Loucy (cell line): Measurements from ENCODE around the gene LDB3.
"Not testable (repeated sequence)": the region's sequence is repeated elsewhere in the genome, so short reads cannot be mapped to it uniquely, and the experiment has no call there.

ENCODE experiments used
- H2AFZ ChIP-seq: fragments of 200-600 bp; sonication (generic); 2 replicates; pipeline ENCODE4 v1.6.0; 2016; ENCODE audit warnings: antibody characterized with exemption, mild to moderate bottlenecking, low read length, moderate library complexity
- H3F3A ChIP-seq: fragments of 200-600 bp; 2 replicates; pipeline ENCODE4 v1.6.0; 2016; ENCODE audit warnings: antibody characterized with exemption, low read depth, mild to moderate bottlenecking
- H3K27me3 ChIP-seq: fragments of 200-600 bp; sonication (generic); 2 replicates; pipeline ENCODE4 v1.6.1; 2014; ENCODE audit warnings: low read length, mild to moderate bottlenecking; ENCODE audit not compliant: insufficient read depth, poor library complexity, severe bottlenecking
- H3K36me3 ChIP-seq: fragments of 200-600 bp; sonication (generic); 2 replicates; pipeline ENCODE4 v1.6.1; 2016; ENCODE audit warnings: low read length; ENCODE audit not compliant: insufficient read depth
- H3K4me1 ChIP-seq: fragments of 200-600 bp; sonication (generic); 2 replicates; pipeline ENCODE4 v1.5.1; 2014; ENCODE audit warnings: low read length, mild to moderate bottlenecking; ENCODE audit not compliant: insufficient read depth, poor library complexity, severe bottlenecking
- H3K4me2 ChIP-seq: fragments of 200-600 bp; sonication (generic); 2 replicates; pipeline ENCODE4 v1.6.0; 2014; ENCODE audit warnings: antibody characterized with exemption, low read length, low read depth, mild to moderate bottlenecking; ENCODE audit not compliant: poor library complexity, severe bottlenecking
- H3K4me3 ChIP-seq: fragments of 200-600 bp; sonication (generic); 2 replicates; pipeline ENCODE4 v1.5.1; 2014; ENCODE audit warnings: low read length, mild to moderate bottlenecking, mixed read lengths; ENCODE audit not compliant: poor library complexity, severe bottlenecking
- H3K79me2 ChIP-seq: fragments of 200-600 bp; sonication (generic); 2 replicates; pipeline ENCODE4 v1.6.1; 2014; ENCODE audit warnings: low read length; ENCODE audit not compliant: insufficient read depth
- H3K9ac ChIP-seq: fragments of 200-600 bp; sonication (generic); 2 replicates; pipeline ENCODE4 v1.6.0; 2014; ENCODE audit warnings: mild to moderate bottlenecking, low read depth, low read length, moderate library complexity; ENCODE audit not compliant: poor library complexity, severe bottlenecking
- H3K9me2 ChIP-seq: fragments of 200-600 bp; sonication (generic); replicated peaks from 2 replicates; pipeline ENCODE4 v1.6.1; 2016; ENCODE audit warnings: low read depth, low read length, mixed read lengths
- H3K9me3 ChIP-seq: fragments of 200-600 bp; sonication (generic); 2 replicates; pipeline ENCODE4 v1.6.1; 2014; ENCODE audit warnings: mild to moderate bottlenecking, antibody characterized with exemption, low read length, low read depth; ENCODE audit not compliant: insufficient read depth
- H4K20me1 ChIP-seq: fragments of 200-600 bp; sonication (generic); 2 replicates; pipeline ENCODE4 v1.6.0; 2014; ENCODE audit warnings: antibody characterized with exemption, low read length, mild to moderate bottlenecking; ENCODE audit not compliant: insufficient read depth, poor library complexity, severe bottlenecking
- CTCF ChIP-seq: fragments of 200-600 bp; sonication (generic); conservative IDR thresholded peaks from 2 replicates; pipeline ENCODE4 v1.5.1; 2014; ENCODE audit warnings: mild to moderate bottlenecking, antibody characterized with exemption, low read length
- EZH2phosphoT487 ChIP-seq: fragments of 200-600 bp; IDR thresholded peaks from 2 replicates; pipeline ENCODE4 v1.6.1; 2018; ENCODE audit warnings: antibody characterized with exemption, mild to moderate bottlenecking, moderate library complexity, borderline replicate concordance

The LDB3 gene

DNA sequence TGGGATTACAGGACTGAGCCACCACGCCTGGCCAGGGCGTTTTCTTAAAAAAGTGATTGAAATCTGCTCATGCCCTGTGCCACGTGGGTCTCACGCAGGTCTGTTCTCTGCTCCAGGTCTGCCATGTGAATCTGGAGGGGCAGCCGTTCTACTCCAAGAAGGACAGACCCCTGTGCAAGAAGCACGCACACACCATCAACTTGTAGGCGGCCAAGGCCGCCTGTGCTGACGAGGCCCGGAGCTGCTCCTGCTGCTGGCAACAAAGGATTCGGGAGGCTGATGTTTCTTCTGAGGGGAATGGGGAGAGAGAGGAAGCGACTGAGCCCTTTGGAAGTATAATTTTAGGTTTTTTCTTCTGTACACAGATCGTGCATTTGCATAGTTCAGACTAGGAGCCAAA, 64.5 kb downstream of the LDB3 start:
- H3K4me3 ChIP-seq, result no peak overlapping the region

GRCh38 chr10:86733260-86733671, 65.0 kb downstream of the LDB3 start:
- Histone ChIP-seq H3K9me2 (no peaks in the 10 kb centered on the region), H3K79me2 (no peaks in the 10 kb centered on the region), H2AFZ (no peak overlapping the region), H3K4me1 (no peaks in the 10 kb centered on the region), H3K9me3 (no peaks in the 10 kb centered on the region), H3K36me3 (no peaks in the 10 kb centered on the region), H4K20me1 (no peaks in the 10 kb centered on the region), H3K27me3 (peaks cover 68% of the 10 kb centered on the region), H3K9ac (no peak overlapping the region), H3K4me2 (no peak overlapping the region), H3F3A (no peaks in the 10 kb centered on the region), H3K4me3 (no peak overlapping the region)
- TF ChIP-seq EZH2phosphoT487, result no peak

More for the DNA sequence above, 64.5 kb downstream of the LDB3 start:
- no peak overlapping the region for H3K9ac ChIP-seq
- no peaks in the 10 kb centered on the region for H3K9me2 ChIP-seq
- H3K27me3 ChIP-seq, result peaks cover 68% of the 10 kb centered on the region
- H3K79me2 ChIP-seq, result no peaks in the 10 kb centered on the region
- no peaks in the 10 kb centered on the region for H3K4me1 ChIP-seq
- no peaks in the 10 kb centered on the region for H4K20me1 ChIP-seq
- H3K36me3 ChIP-seq, result no peaks in the 10 kb centered on the region
- no peak overlapping the region for H2AFZ ChIP-seq
- H3K4me2 ChIP-seq, result no peak overlapping the region
- no peaks in the 10 kb centered on the region for H3F3A ChIP-seq
- no peaks in the 10 kb centered on the region for H3K9me3 ChIP-seq
- no peak for TF ChIP-seq EZH2phosphoT487
- no peak for TF ChIP-seq CTCF

- Histone ChIP-seq H3K4me2 (no peak overlapping the region), H3K79me2 (no peaks in the 10 kb centered on the region), H2AFZ (no peak overlapping the region), H4K20me1 (no peaks in the 10 kb centered on the region), H3K4me1 (no peaks in the 10 kb centered on the region), H3F3A (no peaks in the 10 kb centered on the region), H3K9ac (no peak overlapping the region), H3K9me3 (no peaks in the 10 kb centered on the region), H3K4me3 (no peak overlapping the region), H3K27me3 (peaks cover 66% of the 10 kb centered on the region), H3K36me3 (no peaks in the 10 kb centered on the region), H3K9me2 (no peaks in the 10 kb centered on the region)
- TF ChIP-seq CTCF (no peak), EZH2phosphoT487 (no peak)
Measured at GRCh38 chr10:86734207-86734988, 66.1 kb downstream of the LDB3 start.

GRCh38 chr10:86735278-86735677, 67.0 kb downstream of the LDB3 start:
- not testable (repeated sequence) for H3K4me2 ChIP-seq, H3K79me2 ChIP-seq, H3K9me2 ChIP-seq, H3K4me3 ChIP-seq, H3K9ac ChIP-seq, H3F3A ChIP-seq, H3K36me3 ChIP-seq, H3K9me3 ChIP-seq, H4K20me1 ChIP-seq, H2AFZ ChIP-seq, H3K4me1 ChIP-seq
- H3K27me3 ChIP-seq, result peaks cover 66% of the 10 kb centered on the region
